GM21423 (cell line): ENCODE measurements around the gene OR13C8.

Experiments used
- ATAC-seq: cut with Tn5 transposase; IDR thresholded peaks from one replicate; pipeline ENCODE4 v1.9.1; 2021; ENCODE audit warnings: mild to moderate bottlenecking, moderate library complexity; ENCODE audit not compliant: unreplicated experiment

Gene OR13C8

DNA sequence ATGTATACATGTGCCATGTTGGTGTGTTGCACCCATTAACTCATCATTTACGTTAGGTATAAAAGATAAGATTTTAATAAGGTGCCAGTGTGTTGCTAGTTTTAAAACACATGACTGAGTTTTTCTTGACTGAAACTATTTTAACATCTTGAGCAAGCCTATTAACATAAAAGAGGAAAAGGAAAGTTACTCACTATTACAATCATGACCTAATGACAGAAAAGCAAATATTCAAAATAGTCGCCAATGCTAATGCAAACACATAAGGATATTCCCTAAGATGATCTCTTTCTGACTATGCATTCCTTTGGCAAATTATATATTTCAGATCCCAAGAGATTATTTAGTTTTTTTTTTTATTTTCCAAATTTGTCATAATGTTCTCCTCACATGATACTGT is 42.2 kb downstream of the OR13C8 start:
- ATAC-seq, result no peak

- no peak for ATAC-seq
Observed at GRCh38 chr9:104617418-104617817, 48.5 kb downstream of the OR13C8 start.

DNA sequence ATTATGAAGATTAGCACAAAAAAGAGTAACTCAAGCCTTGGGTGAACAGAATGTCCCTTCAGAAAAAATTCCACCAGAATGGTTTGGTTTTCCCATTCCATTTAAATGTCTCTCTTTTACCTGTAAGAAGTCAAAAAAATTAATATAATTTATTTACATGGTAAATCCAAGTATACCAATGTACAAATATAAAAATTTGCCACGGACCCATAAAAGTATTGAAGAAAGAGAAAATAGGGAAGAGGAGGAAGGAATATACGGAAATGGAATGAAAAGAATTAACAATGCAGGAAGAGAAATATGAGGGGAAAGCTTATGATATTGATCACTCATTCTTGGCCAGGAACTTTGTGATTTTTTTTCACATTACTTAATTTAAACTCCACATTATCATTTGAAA is 49.1 kb downstream of the OR13C8 start, which contains the start of gene OR13C9:
Gene OR13C9 (minus strand): TSS at position 101 of the 400 bp plus-strand sequence. CDS start 0 bp downstream, at position 101.
- no peak for ATAC-seq
